Adrenal gland (tissue), 5 donors: ENCODE data around the gene KCNAB1.

Source experiments
- POLR2A ChIP-seq, 2 donors: fragments of 450-650 bp; IDR thresholded peaks; one replicate each; pipeline ENCODE4 v1.6.1; 2017; ENCODE audit warnings: antibody characterized with exemption in 2 of 2, mild to moderate bottlenecking in 2 of 2, moderate library complexity in 1 of 2
- TF ChIP-seq, protein P1 (sequence below), 6 experiments: fragments of 450-650 bp in 4 of 6; fragments of 200-600 bp in 2 of 6; sonication (generic) in 1 of 6; IDR thresholded peaks; 1 replicate in 5 of 6; 2 replicates in 1 of 6; pipeline versions ENCODE4 v1.5.1 to v1.8.0; 2016 to 2021; ENCODE audit warnings: antibody characterized with exemption in 6 of 6, mild to moderate bottlenecking in 2 of 6, moderate library complexity in 1 of 6
- donor health status: DM: no; HTN: no; CAD: no.

DNA sequence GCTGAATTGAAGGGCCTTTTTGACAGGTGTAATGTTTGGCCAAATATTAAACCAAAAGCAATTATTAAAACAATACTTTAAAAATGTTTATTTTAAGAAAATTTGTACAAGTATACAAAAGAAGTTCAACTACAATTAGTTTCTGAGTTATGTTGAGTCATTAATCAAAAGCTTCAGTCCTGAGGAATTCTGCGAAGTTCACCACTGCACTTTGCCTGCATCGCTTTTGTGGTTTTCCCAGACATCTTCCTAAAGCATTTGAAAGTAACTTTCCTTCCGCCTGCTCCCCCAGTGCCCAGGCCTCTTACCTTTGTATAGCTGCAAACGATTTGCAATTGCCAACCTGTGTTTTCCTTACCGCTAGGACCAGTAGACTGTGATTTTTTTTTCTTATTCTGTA, 69.5 kb downstream of the KCNAB1 start:
- TF ChIP-seq, protein P1, sequence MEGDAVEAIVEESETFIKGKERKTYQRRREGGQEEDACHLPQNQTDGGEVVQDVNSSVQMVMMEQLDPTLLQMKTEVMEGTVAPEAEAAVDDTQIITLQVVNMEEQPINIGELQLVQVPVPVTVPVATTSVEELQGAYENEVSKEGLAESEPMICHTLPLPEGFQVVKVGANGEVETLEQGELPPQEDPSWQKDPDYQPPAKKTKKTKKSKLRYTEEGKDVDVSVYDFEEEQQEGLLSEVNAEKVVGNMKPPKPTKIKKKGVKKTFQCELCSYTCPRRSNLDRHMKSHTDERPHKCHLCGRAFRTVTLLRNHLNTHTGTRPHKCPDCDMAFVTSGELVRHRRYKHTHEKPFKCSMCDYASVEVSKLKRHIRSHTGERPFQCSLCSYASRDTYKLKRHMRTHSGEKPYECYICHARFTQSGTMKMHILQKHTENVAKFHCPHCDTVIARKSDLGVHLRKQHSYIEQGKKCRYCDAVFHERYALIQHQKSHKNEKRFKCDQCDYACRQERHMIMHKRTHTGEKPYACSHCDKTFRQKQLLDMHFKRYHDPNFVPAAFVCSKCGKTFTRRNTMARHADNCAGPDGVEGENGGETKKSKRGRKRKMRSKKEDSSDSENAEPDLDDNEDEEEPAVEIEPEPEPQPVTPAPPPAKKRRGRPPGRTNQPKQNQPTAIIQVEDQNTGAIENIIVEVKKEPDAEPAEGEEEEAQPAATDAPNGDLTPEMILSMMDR (IDR thresholded peaks at IDR 0.05), result no peak
- no peak for TF ChIP-seq POLR2A (IDR thresholded peaks at IDR 0.05)
